ENCODE results near the gene ANKRD22.
A peak's percentile ranks its signal among the peaks of the same experiment; 100 is the strongest.

The ANKRD22 gene

GRCh38 chr10:88835096-88835909, 16.3 kb downstream of the ANKRD22 start:
- DNase-seq (ENCODE audit: low read depth): peak; percentile 71

GRCh38 chr10:88833723-88834122, 17.9 kb downstream of the ANKRD22 start:
- no peak for DNase-seq (ENCODE audit: low read depth)

- DNase-seq (ENCODE audit: low read depth): no peak
These were observed 18.5 kb downstream of the ANKRD22 start for GRCh38 chr10:88833156-88833555.

GRCh38 chr10:88832376-88832775, 19.3 kb downstream of the ANKRD22 start:
- no peak for DNase-seq (ENCODE audit: low read depth)

GRCh38 chr10:88831709-88832108, 19.9 kb downstream of the ANKRD22 start:
- DNase-seq (ENCODE audit: low read depth): no peak

GRCh38 chr10:88830643-88831268, 20.9 kb downstream of the ANKRD22 start:
- DNase-seq (ENCODE audit: low read depth): no peak

GRCh38 chr10:88828310-88828709, 23.3 kb downstream of the ANKRD22 start:
- DNase-seq (ENCODE audit: low read depth): no peak

- DNase-seq (ENCODE audit: low read depth): no peak
These were observed 24.0 kb downstream of the ANKRD22 start for GRCh38 chr10:88827671-88828070.

GRCh38 chr10:88826388-88826787, 25.3 kb downstream of the ANKRD22 start:
- DNase-seq (ENCODE audit: low read depth): no peak

GRCh38 chr10:88820748-88821401, 30.8 kb downstream of the ANKRD22 start:
- no peak for DNase-seq (ENCODE audit: low read depth)

GRCh38 chr10:88819290-88819689, 32.4 kb downstream of the ANKRD22 start:
- no peak for DNase-seq (ENCODE audit: low read depth)

GRCh38 chr10:88813200-88813599, 38.4 kb downstream of the ANKRD22 start:
- DNase-seq (ENCODE audit: low read depth): no peak

GRCh38 chr10:88810196-88810961, 41.3 kb downstream of the ANKRD22 start:
- DNase-seq (ENCODE audit: low read depth): no peak

GRCh38 chr10:88809621-88810020, 42.0 kb downstream of the ANKRD22 start:
- no peak for DNase-seq (ENCODE audit: low read depth)

- no peak for DNase-seq (ENCODE audit: low read depth)
These were observed 45.7 kb downstream of the ANKRD22 start for GRCh38 chr10:88805924-88806323.

- no peak for DNase-seq (ENCODE audit: low read depth)
These were observed 46.3 kb downstream of the ANKRD22 start for GRCh38 chr10:88805361-88805760.

- no peak for DNase-seq (ENCODE audit: low read depth)
These were observed 47.4 kb downstream of the ANKRD22 start for GRCh38 chr10:88804083-88804812.

GRCh38 chr10:88803641-88804040, 48.0 kb downstream of the ANKRD22 start:
- no peak for DNase-seq (ENCODE audit: low read depth)

- no peak for DNase-seq (ENCODE audit: low read depth)
These were observed 48.9 kb downstream of the ANKRD22 start, which contains the start of gene LIPM for GRCh38 chr10:88802523-88803285. Gene LIPM (plus strand): TSS chr10:88802730. CDS start chr10:88802897, 167 bp downstream.

Data from stimulated activated CD8-positive, alpha-beta memory T cell treated with anti-CD3 and anti-CD28 coated beads, Interleukin-12 subunit alpha, Interleukin-12 subunit beta, amount 100 ng/mL, for 4 hours (primary cell).